B cell (primary cell): Measurements from ENCODE around the gene JPT2. TPM values are rescaled to one million over a fixed set of nuclear protein-coding genes. Genes with fewer than 3 reads are reported as not detected.

Experiments used
- ATAC-seq: fragments of 200-7000 bp; cut with Tn5 transposase; one replicate; pipeline ENCODE4 v1.10.0; 2021; ENCODE audit warnings: low read depth, mild to moderate bottlenecking, moderate number of reproducible peaks, moderate library complexity
- CTCF ChIA-PET: fragments of 350-600 bp; sonication (Branson Sonifier 250); formaldehyde crosslinking; loops from one replicate; lab custom pipeline; 2021; ENCODE audit warnings: antibody characterized with exemption, inconsistent platforms; lab: Charles Lee
- POLR2A ChIA-PET: fragments of 350-600 bp; sonication (Branson Sonifier 250); formaldehyde crosslinking; loops from one replicate; lab custom pipeline; 2021; ENCODE audit warnings: antibody characterized with exemption; lab: Charles Lee
- DNase-seq: peaks from one replicate; pipeline ENCODE4 v3.0.0; 2013
- H2AFZ ChIP-seq: 2 replicates; pipeline ENCODE4 v1.6.1; 2012; ENCODE audit warnings: mild to moderate bottlenecking, low read depth, low read length; ENCODE audit not compliant: insufficient read depth, poor library complexity, severe bottlenecking
- H3K27ac ChIP-seq, 2 donors: 1 replicate in 1 of 2; 2 replicates in 1 of 2; pipeline ENCODE4 v1.5.1; 2012 to 2013; ENCODE audit warnings: low read length in 2 of 2, mild to moderate bottlenecking in 2 of 2, moderate library complexity in 1 of 2
- H3K27me3 ChIP-seq, 4 experiments: fragments of 200-600 bp in 1 of 4; sonication (generic) in 1 of 4; replicated peaks in 1 of 4; 1 replicate in 2 of 4; 2 replicates in 2 of 4; pipeline versions ENCODE4 v1.6.1 to v1.7.0; 2013 to 2016; ENCODE audit warnings: low read length in 3 of 4, mild to moderate bottlenecking in 2 of 4, mixed read lengths in 1 of 4, moderate library complexity in 1 of 4; ENCODE audit not compliant: insufficient read depth in 4 of 4, control insufficient read depth in 3 of 4; ENCODE audit errors: control extremely low read depth in 1 of 4
- H3K36me3 ChIP-seq, 2 experiments: replicated peaks in 1 of 2; 1 replicate in 1 of 2; 2 replicates in 1 of 2; pipeline versions ENCODE4 v1.6.1 to v1.7.1; 2013; ENCODE audit warnings: low read length in 1 of 2; ENCODE audit not compliant: insufficient read depth in 2 of 2, control insufficient read depth in 1 of 2; ENCODE audit errors: control extremely low read depth in 1 of 2, extremely low read depth in 1 of 2
- H3K4me1 ChIP-seq, 2 donors: fragments of 200-600 bp in 1 of 2; sonication (generic) in 1 of 2; 1 replicate in 1 of 2; 2 replicates in 1 of 2; pipeline versions ENCODE4 v1.5.1 to v1.6.1; 2013 to 2017; ENCODE audit warnings: low read length in 2 of 2; ENCODE audit not compliant: control insufficient read depth in 2 of 2, insufficient read depth in 2 of 2
- H3K4me2 ChIP-seq: replicated peaks from 2 replicates; pipeline ENCODE3; 2012; ENCODE audit warnings: mild to moderate bottlenecking, low read depth, low read length; ENCODE audit not compliant: poor library complexity, severe bottlenecking
- H3K4me3 ChIP-seq, 5 experiments: fragments of 200-600 bp in 1 of 5; sonication (generic) in 1 of 5; 1 replicate in 3 of 5; 2 replicates in 2 of 5; pipeline versions ENCODE4 v1.5.1 to v1.7.0; 2011 to 2016; ENCODE audit warnings: low read length in 4 of 5, mild to moderate bottlenecking in 4 of 5, low read depth in 2 of 5, control low read depth in 1 of 5, moderate library complexity in 1 of 5; ENCODE audit not compliant: insufficient read depth in 1 of 5; ENCODE audit errors: control extremely low read depth in 1 of 5, extremely low read depth in 1 of 5
- H3K79me2 ChIP-seq: fragments of 200-600 bp; sonication (generic); one replicate; pipeline ENCODE4 v1.6.0; 2016; ENCODE audit warnings: low read length; ENCODE audit not compliant: control insufficient read depth, insufficient read depth
- H3K9ac ChIP-seq: fragments of 200-600 bp; sonication (generic); 2 replicates; pipeline ENCODE4 v1.6.1; 2017; ENCODE audit warnings: mild to moderate bottlenecking, low read length, moderate library complexity
- H3K9me3 ChIP-seq, 3 donors: one replicate each; pipeline versions ENCODE4 v1.6.1 to v1.7.1; 2013; ENCODE audit warnings: low read length in 2 of 3; ENCODE audit not compliant: control insufficient read depth in 2 of 3, insufficient read depth in 1 of 3; ENCODE audit errors: control extremely low read depth in 1 of 3
- H4K20me1 ChIP-seq: 2 replicates; pipeline ENCODE4 v1.6.0; 2012; ENCODE audit warnings: mild to moderate bottlenecking, low read length; ENCODE audit not compliant: insufficient read depth, control insufficient read depth, poor library complexity, severe bottlenecking
- H3K27ac Mint-ChIP-seq: one replicate; pipeline ENCODE4 v1.8.0; 2021; ENCODE audit warnings: mixed read lengths
- H3K27me3 Mint-ChIP-seq: one replicate; pipeline ENCODE4 v1.8.0; 2021; ENCODE audit warnings: mixed read lengths
- H3K4me1 Mint-ChIP-seq: one replicate; pipeline ENCODE4 v1.8.0; 2021; ENCODE audit warnings: mixed read lengths
- H3K4me3 Mint-ChIP-seq: one replicate; pipeline ENCODE4 v1.8.0; 2021; ENCODE audit warnings: mixed read lengths
- H3K9me3 Mint-ChIP-seq: one replicate; pipeline ENCODE4 v1.8.0; 2022; ENCODE audit warnings: mixed read lengths; ENCODE audit not compliant: insufficient read depth
- EZH2 ChIP-seq: IDR thresholded peaks from 2 replicates; pipeline ENCODE4 v1.6.1; 2012; ENCODE audit warnings: borderline replicate concordance, low read depth, mild to moderate bottlenecking, moderate library complexity, low read length; ENCODE audit not compliant: insufficient read depth, poor library complexity, severe bottlenecking
- WGBS: methylation state at CpG from one replicate; pipeline ENCODE4 v1.1.5; 2013; ENCODE audit warnings: missing lambda C conversion rate; ENCODE audit not compliant: insufficient coverage; 5-methylcytosine and 5-hydroxymethylcytosine counted together
- intact Hi-C: fragments of 100-400 bp; cut with micrococcal nuclease; formaldehyde crosslinking; loops from one replicate; pipeline ENCODE4 v1.10.0; 2022
- polyA plus RNA-seq: library from polyadenylated mRNA; depleted of rRNA; stranded (reverse); fragments of >200 nt; gene quantifications from 2 replicates; pipeline ENCODE4 v1.2.3, GENCODE V29; 2012
- total RNA-seq, 2 donors: library from RNA; stranded (reverse); fragments of 120-200 nt in 1 of 2; gene quantifications; 1 replicate in 1 of 2; 2 replicates in 1 of 2; pipeline versions ENCODE4 v1.2.3 to v1.2.4, GENCODE V29; 2013 to 2022
- TF ChIP-seq, protein P1 (sequence below): fragments of 200-600 bp; IDR thresholded peaks from one replicate; pipeline ENCODE4 v1.8.0; 2022; ENCODE audit warnings: antibody characterized with exemption, mild to moderate bottlenecking

The JPT2 gene
- total and polyA plus RNA-seq, 2 donors (not counting 1 experiment from before 2014, with no cell fraction given): 10.7 to 45.7 TPM

DNA sequence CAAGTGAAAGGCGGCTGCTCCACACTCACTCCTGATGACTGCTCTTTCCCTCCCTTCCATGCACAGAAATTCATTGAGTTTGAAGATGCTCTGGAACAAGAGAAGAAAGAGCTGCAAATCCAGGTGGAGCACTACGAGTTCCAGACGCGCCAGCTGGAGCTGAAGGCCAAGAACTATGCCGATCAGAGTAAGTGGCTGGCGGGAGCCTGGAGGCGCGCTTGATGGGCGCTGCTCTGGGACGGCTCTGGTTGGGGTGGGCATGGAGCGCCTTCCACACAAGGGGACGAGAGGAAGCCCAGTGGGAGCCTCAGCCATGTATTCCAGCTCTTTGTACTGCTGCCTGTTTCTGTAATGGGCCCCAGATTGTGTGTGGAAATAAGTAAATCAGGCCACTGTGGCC, 46.4 kb downstream of the JPT2 start:
- Histone ChIP-seq H3K4me1 (peaks cover 45 to 69% of the 10 kb centered on the region in 2 donors), H3K4me3 (no peak overlapping the region), H3K79me2 (peaks cover 88% of the 10 kb centered on the region), H3K36me3 (peaks cover 0 to 37% of the 10 kb centered on the region in 2 experiments), H4K20me1 (peaks cover 58% of the 10 kb centered on the region), H2AFZ (no peak overlapping the region), H3K4me2 (peak overlapping the region; percentile 8), H3K27ac (no peak overlapping the region), H3K9ac (no peak overlapping the region), H3K9me3 (no peaks in the 10 kb centered on the region), H3K27me3 (no peaks in the 10 kb centered on the region)
- H3K9me3 Mint-ChIP-seq: no peaks in the 10 kb centered on the region
- ATAC-seq: no peak
- CTCF ChIA-PET: interaction anchor here (0.6 to 1.9 kb wide), 3 partner anchors 9 to 910 kb away, joined by 3 to 9 read pairs (median 3); no protein-coding TSS in a partner anchor
- H3K27me3 Mint-ChIP-seq: no peaks in the 10 kb centered on the region
- no peak overlapping the region for H3K27ac Mint-ChIP-seq
- DNase-seq: no peak
- peaks cover 44% of the 10 kb centered on the region for H3K4me1 Mint-ChIP-seq
- WGBS: 96% methylated on average over 8 of the region's 12 CpGs
- no peak overlapping the region for H3K4me3 Mint-ChIP-seq
- TF ChIP-seq, protein P1, sequence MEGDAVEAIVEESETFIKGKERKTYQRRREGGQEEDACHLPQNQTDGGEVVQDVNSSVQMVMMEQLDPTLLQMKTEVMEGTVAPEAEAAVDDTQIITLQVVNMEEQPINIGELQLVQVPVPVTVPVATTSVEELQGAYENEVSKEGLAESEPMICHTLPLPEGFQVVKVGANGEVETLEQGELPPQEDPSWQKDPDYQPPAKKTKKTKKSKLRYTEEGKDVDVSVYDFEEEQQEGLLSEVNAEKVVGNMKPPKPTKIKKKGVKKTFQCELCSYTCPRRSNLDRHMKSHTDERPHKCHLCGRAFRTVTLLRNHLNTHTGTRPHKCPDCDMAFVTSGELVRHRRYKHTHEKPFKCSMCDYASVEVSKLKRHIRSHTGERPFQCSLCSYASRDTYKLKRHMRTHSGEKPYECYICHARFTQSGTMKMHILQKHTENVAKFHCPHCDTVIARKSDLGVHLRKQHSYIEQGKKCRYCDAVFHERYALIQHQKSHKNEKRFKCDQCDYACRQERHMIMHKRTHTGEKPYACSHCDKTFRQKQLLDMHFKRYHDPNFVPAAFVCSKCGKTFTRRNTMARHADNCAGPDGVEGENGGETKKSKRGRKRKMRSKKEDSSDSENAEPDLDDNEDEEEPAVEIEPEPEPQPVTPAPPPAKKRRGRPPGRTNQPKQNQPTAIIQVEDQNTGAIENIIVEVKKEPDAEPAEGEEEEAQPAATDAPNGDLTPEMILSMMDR: no peak
- no peak for TF ChIP-seq EZH2
- POLR2A ChIA-PET: interaction anchor here (0.6 kb wide), 1 partner anchor 8 kb away, joined by 6 read pairs; no protein-coding TSS in a partner anchor
- intact Hi-C loops: no loop called here

DNA sequence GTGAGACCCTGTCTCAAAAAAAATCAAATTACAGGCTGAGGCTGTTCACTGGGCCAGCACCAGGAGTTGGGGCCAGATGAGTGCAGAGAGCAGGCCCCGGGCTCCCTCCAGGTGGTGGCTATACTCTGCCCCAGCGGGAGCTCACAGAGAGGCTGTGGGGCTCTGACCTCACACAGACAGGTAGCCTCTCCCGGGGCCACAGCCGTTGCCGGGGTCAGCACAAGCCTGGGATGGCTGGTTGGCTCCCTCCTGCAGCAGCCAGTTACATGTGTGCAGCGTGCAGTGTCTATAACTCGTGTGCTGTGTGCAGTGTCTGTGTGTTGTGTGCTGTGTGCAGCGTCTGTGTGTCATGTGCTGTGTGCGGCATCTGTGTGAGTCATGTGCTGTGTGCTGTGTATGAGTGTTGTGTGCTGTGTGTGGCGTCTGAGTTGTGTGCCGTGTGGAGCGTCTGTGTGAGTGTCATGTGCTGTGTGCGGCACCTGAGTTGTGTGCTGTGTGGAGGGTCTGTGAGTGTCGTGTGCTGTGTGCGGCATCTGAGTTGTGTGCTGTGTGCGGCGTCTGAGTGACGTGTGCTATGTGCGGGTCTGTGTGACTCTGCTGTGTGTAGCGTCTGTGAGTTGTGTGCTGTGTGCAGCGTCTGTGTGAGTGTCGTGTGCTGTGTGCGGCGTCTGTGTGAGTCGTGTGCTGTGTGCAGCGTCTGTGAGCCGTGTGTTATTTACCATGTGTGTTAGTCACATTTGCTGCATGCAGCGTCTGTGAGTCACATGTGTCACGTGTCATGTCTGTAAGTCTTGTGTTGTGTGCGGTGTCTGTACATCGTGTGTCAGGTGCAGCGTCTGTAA, 48.8 kb downstream of the JPT2 start:
- Mint-ChIP-seq H3K4me3 (no peak overlapping the region), H3K27ac (peak overlapping the region; percentile 11), H3K9me3 (no peaks in the 10 kb centered on the region), H3K4me1 (peaks cover 34% of the 10 kb centered on the region), H3K27me3 (no peaks in the 10 kb centered on the region)
- no peak for DNase-seq
- TF ChIP-seq EZH2: no peak
- TF ChIP-seq, protein P1: no peak
- Histone ChIP-seq H3K27ac (peak overlapping the region in 1 of 2 donors; percentile 62), H3K36me3 (peaks cover 0 to 50% of the 10 kb centered on the region in 2 experiments), H3K79me2 (peaks cover 88% of the 10 kb centered on the region), H4K20me1 (peaks cover 63% of the 10 kb centered on the region), H3K27me3 (no peaks in the 10 kb centered on the region), H3K4me2 (no peak overlapping the region), H3K4me3 (no peak overlapping the region), H3K9me3 (no peaks in the 10 kb centered on the region), H2AFZ (no peak overlapping the region), H3K4me1 (peaks cover 34 to 50% of the 10 kb centered on the region in 2 donors), H3K9ac (no peak overlapping the region)
- WGBS: 97% methylated on average over 32 of the region's 32 CpGs
- intact Hi-C loops: no loop called here
- no peak for ATAC-seq
- POLR2A ChIA-PET: no interaction called here
- CTCF ChIA-PET: interaction anchor here (0.8 to 1.0 kb wide), 2 partner anchors 13 to 25 kb away, joined by 3 read pairs; no protein-coding TSS in a partner anchor
